ENCODE measurements around the gene CFAP20DC. TPM values are rescaled to one million over a fixed set of nuclear protein-coding genes. Genes with fewer than 3 reads are reported as not detected.

The CFAP20DC gene
- total RNA-seq, 1 experiment from 2014 or later, result 4.5 TPM

DNA sequence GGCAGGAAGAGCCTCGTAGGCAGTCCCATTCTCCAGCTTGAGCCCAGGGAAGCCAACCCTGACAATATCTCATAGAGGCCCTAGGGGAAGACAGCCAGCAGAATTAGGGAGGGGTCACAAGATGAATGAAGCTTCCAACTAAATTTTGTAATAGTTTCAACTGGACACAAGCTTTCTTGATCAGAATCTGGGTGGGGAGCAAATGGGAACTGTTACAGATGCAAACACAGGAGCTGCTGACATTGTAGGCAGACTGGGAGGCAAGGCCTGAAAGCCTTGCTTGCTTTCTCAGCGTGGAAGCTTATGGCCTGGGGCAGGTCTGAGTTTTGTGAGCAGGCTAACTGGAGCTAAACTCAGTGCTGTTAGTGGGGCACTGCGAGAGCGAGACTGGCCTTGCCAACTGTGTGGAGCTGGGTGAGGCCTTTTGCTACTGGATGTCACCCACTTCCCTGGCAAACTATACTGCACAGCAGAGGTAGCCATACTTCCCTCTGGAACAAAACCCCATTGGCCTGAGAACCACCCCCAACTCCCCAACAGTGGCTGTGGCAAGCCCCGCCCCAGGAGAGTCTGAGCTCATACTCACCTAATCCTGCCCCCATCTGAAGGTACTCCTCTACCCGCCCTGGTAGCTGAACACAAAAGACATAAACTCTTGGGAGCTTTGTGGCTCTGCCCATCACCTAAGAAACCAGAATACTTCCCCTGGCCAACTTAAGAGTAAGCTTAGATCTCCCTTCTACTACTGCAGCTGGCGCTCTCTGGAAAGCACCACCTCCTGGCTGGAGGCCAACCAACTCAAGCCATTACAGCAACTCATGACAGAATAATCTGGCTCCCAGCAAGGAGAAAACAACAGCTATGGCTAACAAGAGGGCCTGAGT is 42.9 kb downstream of the CFAP20DC start:
- H3K4ac ChIP-seq (ENCODE audit: low read depth, low read length), result no peak overlapping the region
- no peaks in the 10 kb centered on the region for H3K4me1 ChIP-seq (ENCODE audit: insufficient read depth, low read length)
- no peaks in the 10 kb centered on the region for H3K79me1 ChIP-seq (ENCODE audit: insufficient read depth, low read depth, low read length, poor library complexity, severe bottlenecking)
- no peaks in the 10 kb centered on the region for H4K20me1 ChIP-seq (ENCODE audit: control insufficient read depth, insufficient read depth, insufficient read length)
- H4K8ac ChIP-seq (replicated peaks; ENCODE audit: insufficient read length, low read depth, low read length), result no peak overlapping the region
- Mint-ChIP-seq H3K4me3 (no peak overlapping the region), H3K27me3 (ENCODE audit: low read depth) (no peaks in the 10 kb centered on the region), H3K36me3 (ENCODE audit: insufficient read depth in 1 of 3, low read depth in 3 of 3) (no peaks in the 10 kb centered on the region), H3K9me3 (no peaks in the 10 kb centered on the region; a peak in 1 of 5 replicates), H3K27ac (0 out of 7 replicates have a peak overlapping the region, but pooled peaks of 1 of the 3 experiments have one; percentile 25), H3K4me1 (peaks cover 4% of the 10 kb centered on the region in 2 experiments; a peak in 3 of 4 replicates)
- no peak overlapping the region for H3T11ph ChIP-seq (ENCODE audit: low read length)
- no peak overlapping the region for H2BK20ac ChIP-seq (ENCODE audit: low read depth, low read length, poor library complexity, severe bottlenecking)
- H3K14ac ChIP-seq (ENCODE audit: insufficient read depth, low read length), result no peak overlapping the region
- DNase-seq, result no peak
- H2BK15ac ChIP-seq (ENCODE audit: low read depth, low read length), result no peak overlapping the region
- no CpG with 5 or more reads among the region's 7 CpGs for WGBS (ENCODE audit: extremely low coverage, insufficient read length, low lambda C conversion rate)
- H3K27ac ChIP-seq (ENCODE audit: insufficient read length, low read depth, low read length), result no peak overlapping the region
- H3K27me3 ChIP-seq (ENCODE audit: insufficient read depth, low read length), result no peaks in the 10 kb centered on the region
- no peak overlapping the region for H2AK5ac ChIP-seq (ENCODE audit: insufficient read length, low read length)
- no peak overlapping the region for H2BK120ac ChIP-seq (ENCODE audit: low read depth, low read length, poor library complexity, severe bottlenecking)
- no peak overlapping the region for H3K23ac ChIP-seq (ENCODE audit: insufficient read length, low read depth, low read length)
- H2BK12ac ChIP-seq (ENCODE audit: insufficient read length, low read depth, low read length), result no peak overlapping the region
- no peak overlapping the region for H3K9ac ChIP-seq (ENCODE audit: extremely low read depth, insufficient read length, low read length)
- no peak overlapping the region for H4K5ac ChIP-seq (ENCODE audit: insufficient read length, low read depth, low read length)
- H4K91ac ChIP-seq (ENCODE audit: insufficient read length, low read depth, low read length), result no peak overlapping the region
- H3K9me3 ChIP-seq (ENCODE audit: control insufficient read depth, low read depth, low read length), result no peaks in the 10 kb centered on the region
- no peak overlapping the region for H2BK5ac ChIP-seq (ENCODE audit: insufficient read length, low read length)
- no peaks in the 10 kb centered on the region for H3K23me2 ChIP-seq (ENCODE audit: insufficient read length, low read depth, low read length, poor library complexity, severe bottlenecking)
- H3K4me2 ChIP-seq (ENCODE audit: insufficient read depth, insufficient read length, low read length), result no peak overlapping the region
- H3K56ac ChIP-seq (ENCODE audit: insufficient read length, low read depth, low read length), result no peak overlapping the region
- TF ChIP-seq, protein P1, sequence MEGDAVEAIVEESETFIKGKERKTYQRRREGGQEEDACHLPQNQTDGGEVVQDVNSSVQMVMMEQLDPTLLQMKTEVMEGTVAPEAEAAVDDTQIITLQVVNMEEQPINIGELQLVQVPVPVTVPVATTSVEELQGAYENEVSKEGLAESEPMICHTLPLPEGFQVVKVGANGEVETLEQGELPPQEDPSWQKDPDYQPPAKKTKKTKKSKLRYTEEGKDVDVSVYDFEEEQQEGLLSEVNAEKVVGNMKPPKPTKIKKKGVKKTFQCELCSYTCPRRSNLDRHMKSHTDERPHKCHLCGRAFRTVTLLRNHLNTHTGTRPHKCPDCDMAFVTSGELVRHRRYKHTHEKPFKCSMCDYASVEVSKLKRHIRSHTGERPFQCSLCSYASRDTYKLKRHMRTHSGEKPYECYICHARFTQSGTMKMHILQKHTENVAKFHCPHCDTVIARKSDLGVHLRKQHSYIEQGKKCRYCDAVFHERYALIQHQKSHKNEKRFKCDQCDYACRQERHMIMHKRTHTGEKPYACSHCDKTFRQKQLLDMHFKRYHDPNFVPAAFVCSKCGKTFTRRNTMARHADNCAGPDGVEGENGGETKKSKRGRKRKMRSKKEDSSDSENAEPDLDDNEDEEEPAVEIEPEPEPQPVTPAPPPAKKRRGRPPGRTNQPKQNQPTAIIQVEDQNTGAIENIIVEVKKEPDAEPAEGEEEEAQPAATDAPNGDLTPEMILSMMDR (conservative IDR thresholded peaks at IDR 0.05), result no peak
- H2AFZ ChIP-seq (ENCODE audit: low read length), result no peak overlapping the region
- no peak overlapping the region for H3K18ac ChIP-seq (ENCODE audit: insufficient read length, low read depth, low read length)
- no peaks in the 10 kb centered on the region for H3K79me2 ChIP-seq (ENCODE audit: insufficient read depth, low read length)
